SIG-M5 treated with dmso at 0.1 percent for 504 hours (cell line): ENCODE measurements around the gene OR52E8.

Experiments
- DNase-seq: peaks from one replicate; lab custom pipeline; 2025; ENCODE audit not compliant: unreplicated experiment; lab: John Stamatoyannopoulos, UW

Gene OR52E8

GRCh38 chr11:5808500-5809121, 48.9 kb downstream of the OR52E8 start, which contains the start of gene OR52N2:
Gene OR52N2 (plus strand): TSS chr11:5808924. CDS start chr11:5820336, 11,412 bp downstream.
- DNase-seq: peak; percentile 58

- DNase-seq: no peak
These were observed 49.9 kb downstream of the OR52E8 start for GRCh38 chr11:5807580-5807979.
